C4-2B (cell line): Measurements from ENCODE around the gene LAP3.

Experiments used
- CTCF ChIP-seq: fragments of 450-650 bp; conservative IDR thresholded peaks from 2 replicates; pipeline ENCODE4 v1.5.1; 2017; ENCODE audit warnings: mild to moderate bottlenecking
- ZFX ChIP-seq: fragments of 450-650 bp; IDR thresholded peaks from 2 replicates; pipeline ENCODE4 v1.6.1; 2017

DNA sequence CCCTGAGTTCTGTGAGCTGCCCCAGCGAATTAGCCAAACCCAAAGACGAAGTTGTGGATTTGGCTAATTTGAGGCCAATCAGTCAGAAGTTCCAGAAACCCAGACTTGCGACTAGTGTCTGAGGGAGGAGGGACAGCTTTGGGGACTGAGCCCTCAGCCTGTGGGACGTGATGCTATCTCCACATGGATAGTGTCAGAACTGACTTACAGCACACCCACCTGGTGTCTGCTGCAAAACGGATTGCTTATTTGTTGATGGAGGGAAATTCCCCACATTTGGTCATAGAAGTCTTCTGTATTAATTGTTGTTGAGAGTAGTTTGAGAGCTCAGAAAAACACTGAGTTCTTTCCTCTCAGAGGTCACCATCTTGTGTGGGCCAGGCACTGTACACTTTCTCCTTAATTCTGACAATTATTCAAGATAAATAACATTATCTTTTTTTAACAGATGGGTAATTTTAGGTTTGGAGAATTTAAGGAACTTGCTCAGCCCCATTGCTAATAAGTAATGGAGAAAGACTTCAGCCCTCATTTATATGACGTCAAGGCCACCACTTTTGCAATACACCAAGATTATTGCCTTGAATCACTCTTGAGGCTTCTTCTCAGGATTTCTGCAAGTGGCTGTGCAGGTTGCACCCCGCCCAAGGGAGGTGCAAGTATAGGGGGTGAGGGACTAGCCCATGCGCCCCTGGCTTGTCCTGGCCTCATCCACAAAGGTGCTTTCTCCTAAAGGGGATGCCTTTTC lies 45.3 kb upstream of the LAP3 start:
- TF ChIP-seq CTCF = no peak
- TF ChIP-seq ZFX = no peak
